ENCODE measurements around the gene UEVLD. TPM values are rescaled to one million over a fixed set of nuclear protein-coding genes. Genes with fewer than 3 reads are reported as not detected.

Gene UEVLD
- total and polyA plus RNA-seq, 9 of the 15 experiments (the other 6 are each of a cell fraction or from before 2014, with no cell fraction given), result 4.7 to 12.6 (median 7.4) TPM

- no peak for TF ChIP-seq ZNF449 (CRISPR knock-in tag; IDR thresholded peaks at IDR 0.05)
- no peak for TF ChIP-seq ATF2 (CRISPR knock-in tag; IDR thresholded peaks at IDR 0.05)
- no peak for TF ChIP-seq ZFX (CRISPR knock-in tag; IDR thresholded peaks at IDR 0.05)
- TF ChIP-seq ZNF3 (CRISPR knock-in tag; IDR thresholded peaks at IDR 0.05), result no peak
- no peak for TF ChIP-seq SETDB1 (IDR thresholded peaks at IDR 0.05; ENCODE audit: low read length)
- no peak for TF ChIP-seq NFIC (IDR thresholded peaks at IDR 0.05)
- TF ChIP-seq ZNF239 (CRISPR knock-in tag; IDR thresholded peaks at IDR 0.05), result no peak
- no peak for TF ChIP-seq ZNF75A (CRISPR knock-in tag; IDR thresholded peaks at IDR 0.05)
- no peak for TF ChIP-seq ZNF518B (CRISPR knock-in tag; IDR thresholded peaks at IDR 0.05)
- TF ChIP-seq REST (IDR thresholded peaks at IDR 0.05; ENCODE audit: borderline replicate concordance), result no peak
- TF ChIP-seq REST (CRISPR knock-in tag; IDR thresholded peaks at IDR 0.05; ENCODE audit: low read depth), result no peak
- TF ChIP-seq IRF2 (CRISPR knock-in tag; IDR thresholded peaks at IDR 0.05), result no peak
Measured at GRCh38 chr11:18536209-18536608, 52.3 kb downstream of the UEVLD start (continued).
